Measurements from ENCODE around the gene RENBP.

Gene RENBP

DNA sequence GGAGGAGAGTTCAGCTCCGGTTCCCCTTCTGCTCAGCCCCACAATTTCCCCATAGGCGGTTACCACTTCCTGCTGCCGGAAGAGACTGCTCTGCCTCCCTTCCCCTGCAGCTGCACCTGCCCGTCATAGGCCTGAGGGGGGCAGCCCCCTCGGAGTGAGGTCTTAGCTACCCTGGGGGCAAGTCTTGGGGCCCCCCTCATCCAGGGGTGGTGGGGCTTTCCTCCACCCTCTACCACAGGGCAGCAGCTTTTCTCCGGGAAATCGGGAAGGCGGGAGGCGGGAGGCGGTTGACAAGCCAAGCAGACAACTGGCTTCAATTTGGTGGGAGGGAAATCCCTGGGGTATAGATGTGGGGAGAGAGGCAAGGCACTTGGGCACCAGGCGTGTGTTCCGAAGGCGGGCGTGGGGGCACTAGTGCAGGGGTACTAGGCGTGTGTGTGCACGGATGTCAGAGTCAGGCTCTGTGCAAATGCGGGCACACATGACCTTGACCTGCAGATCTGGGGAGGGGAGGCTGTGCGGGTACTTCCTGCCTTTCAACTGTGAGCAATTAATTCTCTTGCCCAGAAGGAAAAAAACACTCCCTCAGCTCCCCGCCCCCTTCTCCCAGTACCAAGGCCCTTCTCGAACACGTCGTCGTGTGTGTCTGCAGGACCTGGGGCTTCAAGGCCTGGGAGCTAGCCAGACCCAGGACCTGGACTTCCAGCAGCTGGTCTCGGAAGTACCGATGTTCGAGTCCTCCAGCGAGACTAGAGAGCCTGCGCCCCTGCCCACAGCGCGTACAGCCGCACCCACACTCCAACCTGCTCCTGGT is 17.4 kb downstream of the RENBP start (continued):
- TF ChIP-seq ZNF600 (tag by site-specific recombination; IDR thresholded peaks at IDR 0.05) (no peak), ZFP37 (tag by site-specific recombination; IDR thresholded peaks at IDR 0.05) (no peak), ZNF175 (tag by site-specific recombination; IDR thresholded peaks at IDR 0.05) (no peak), KLF10 (tag by site-specific recombination; IDR thresholded peaks at IDR 0.05) (no peak), ZNF354C (tag by site-specific recombination; IDR thresholded peaks at IDR 0.05; ENCODE audit: borderline replicate concordance, low read depth) (no peak), ZNF132 (tag by site-specific recombination; IDR thresholded peaks at IDR 0.05; ENCODE audit: borderline replicate concordance) (no peak), ZNF404 (tag by site-specific recombination; IDR thresholded peaks at IDR 0.05) (no peak), ZNF514 (tag by site-specific recombination; IDR thresholded peaks at IDR 0.05) (no peak), ZSCAN30 (tag by site-specific recombination; IDR thresholded peaks at IDR 0.05) (no peak), SCRT2 (tag by site-specific recombination; IDR thresholded peaks at IDR 0.05) (no peak), ZNF624 (tag by site-specific recombination; IDR thresholded peaks at IDR 0.05) (no peak), ZNF777 (tag by site-specific recombination; IDR thresholded peaks at IDR 0.05; ENCODE audit: borderline replicate concordance) (no peak), ZNF660 (tag by site-specific recombination; IDR thresholded peaks at IDR 0.05) (no peak), YY1 (tag by site-specific recombination; IDR thresholded peaks at IDR 0.05) (no peak), ZBTB7A (tag by site-specific recombination; IDR thresholded peaks at IDR 0.05; ENCODE audit: low read depth) (no peak), ZNF670 (tag by site-specific recombination; IDR thresholded peaks at IDR 0.05; ENCODE audit: low read depth) (no peak), ZNF76 (tag by site-specific recombination; IDR thresholded peaks at IDR 0.05; ENCODE audit: borderline replicate concordance, low read depth) (no peak), ZNF140 (tag by site-specific recombination; IDR thresholded peaks at IDR 0.05) (no peak), KLF8 (tag by site-specific recombination; IDR thresholded peaks at IDR 0.05) (no peak), ZNF610 (tag by site-specific recombination; IDR thresholded peaks at IDR 0.05; ENCODE audit: borderline replicate concordance) (no peak)
- TF ChIP-seq, protein P1, sequence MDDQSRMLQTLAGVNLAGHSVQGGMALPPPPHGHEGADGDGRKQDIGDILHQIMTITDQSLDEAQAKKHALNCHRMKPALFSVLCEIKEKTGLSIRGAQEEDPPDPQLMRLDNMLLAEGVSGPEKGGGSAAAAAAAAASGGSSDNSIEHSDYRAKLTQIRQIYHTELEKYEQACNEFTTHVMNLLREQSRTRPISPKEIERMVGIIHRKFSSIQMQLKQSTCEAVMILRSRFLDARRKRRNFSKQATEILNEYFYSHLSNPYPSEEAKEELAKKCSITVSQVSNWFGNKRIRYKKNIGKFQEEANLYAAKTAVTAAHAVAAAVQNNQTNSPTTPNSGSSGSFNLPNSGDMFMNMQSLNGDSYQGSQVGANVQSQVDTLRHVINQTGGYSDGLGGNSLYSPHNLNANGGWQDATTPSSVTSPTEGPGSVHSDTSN (CRISPR knock-in tag; IDR thresholded peaks at IDR 0.05): no peak
- TF ChIP-seq, protein P2, sequence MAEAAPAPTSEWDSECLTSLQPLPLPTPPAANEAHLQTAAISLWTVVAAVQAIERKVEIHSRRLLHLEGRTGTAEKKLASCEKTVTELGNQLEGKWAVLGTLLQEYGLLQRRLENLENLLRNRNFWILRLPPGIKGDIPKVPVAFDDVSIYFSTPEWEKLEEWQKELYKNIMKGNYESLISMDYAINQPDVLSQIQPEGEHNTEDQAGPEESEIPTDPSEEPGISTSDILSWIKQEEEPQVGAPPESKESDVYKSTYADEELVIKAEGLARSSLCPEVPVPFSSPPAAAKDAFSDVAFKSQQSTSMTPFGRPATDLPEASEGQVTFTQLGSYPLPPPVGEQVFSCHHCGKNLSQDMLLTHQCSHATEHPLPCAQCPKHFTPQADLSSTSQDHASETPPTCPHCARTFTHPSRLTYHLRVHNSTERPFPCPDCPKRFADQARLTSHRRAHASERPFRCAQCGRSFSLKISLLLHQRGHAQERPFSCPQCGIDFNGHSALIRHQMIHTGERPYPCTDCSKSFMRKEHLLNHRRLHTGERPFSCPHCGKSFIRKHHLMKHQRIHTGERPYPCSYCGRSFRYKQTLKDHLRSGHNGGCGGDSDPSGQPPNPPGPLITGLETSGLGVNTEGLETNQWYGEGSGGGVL (tag by site-specific recombination; IDR thresholded peaks at IDR 0.05): peak; percentile 28; the same call in 1 of the 2 replicates
- TF ChIP-seq, protein P3, sequence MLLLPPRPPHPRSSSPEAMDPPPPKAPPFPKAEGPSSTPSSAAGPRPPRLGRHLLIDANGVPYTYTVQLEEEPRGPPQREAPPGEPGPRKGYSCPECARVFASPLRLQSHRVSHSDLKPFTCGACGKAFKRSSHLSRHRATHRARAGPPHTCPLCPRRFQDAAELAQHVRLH (tag by site-specific recombination; IDR thresholded peaks at IDR 0.05): no peak
- TF ChIP-seq, protein P4, sequence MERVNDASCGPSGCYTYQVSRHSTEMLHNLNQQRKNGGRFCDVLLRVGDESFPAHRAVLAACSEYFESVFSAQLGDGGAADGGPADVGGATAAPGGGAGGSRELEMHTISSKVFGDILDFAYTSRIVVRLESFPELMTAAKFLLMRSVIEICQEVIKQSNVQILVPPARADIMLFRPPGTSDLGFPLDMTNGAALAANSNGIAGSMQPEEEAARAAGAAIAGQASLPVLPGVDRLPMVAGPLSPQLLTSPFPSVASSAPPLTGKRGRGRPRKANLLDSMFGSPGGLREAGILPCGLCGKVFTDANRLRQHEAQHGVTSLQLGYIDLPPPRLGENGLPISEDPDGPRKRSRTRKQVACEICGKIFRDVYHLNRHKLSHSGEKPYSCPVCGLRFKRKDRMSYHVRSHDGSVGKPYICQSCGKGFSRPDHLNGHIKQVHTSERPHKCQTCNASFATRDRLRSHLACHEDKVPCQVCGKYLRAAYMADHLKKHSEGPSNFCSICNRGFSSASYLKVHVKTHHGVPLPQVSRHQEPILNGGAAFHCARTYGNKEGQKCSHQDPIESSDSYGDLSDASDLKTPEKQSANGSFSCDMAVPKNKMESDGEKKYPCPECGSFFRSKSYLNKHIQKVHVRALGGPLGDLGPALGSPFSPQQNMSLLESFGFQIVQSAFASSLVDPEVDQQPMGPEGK (tag by site-specific recombination; IDR thresholded peaks at IDR 0.05): 0 out of 2 replicates have a peak, but pooled peaks have one; percentile 13
- TF ChIP-seq, protein P5, sequence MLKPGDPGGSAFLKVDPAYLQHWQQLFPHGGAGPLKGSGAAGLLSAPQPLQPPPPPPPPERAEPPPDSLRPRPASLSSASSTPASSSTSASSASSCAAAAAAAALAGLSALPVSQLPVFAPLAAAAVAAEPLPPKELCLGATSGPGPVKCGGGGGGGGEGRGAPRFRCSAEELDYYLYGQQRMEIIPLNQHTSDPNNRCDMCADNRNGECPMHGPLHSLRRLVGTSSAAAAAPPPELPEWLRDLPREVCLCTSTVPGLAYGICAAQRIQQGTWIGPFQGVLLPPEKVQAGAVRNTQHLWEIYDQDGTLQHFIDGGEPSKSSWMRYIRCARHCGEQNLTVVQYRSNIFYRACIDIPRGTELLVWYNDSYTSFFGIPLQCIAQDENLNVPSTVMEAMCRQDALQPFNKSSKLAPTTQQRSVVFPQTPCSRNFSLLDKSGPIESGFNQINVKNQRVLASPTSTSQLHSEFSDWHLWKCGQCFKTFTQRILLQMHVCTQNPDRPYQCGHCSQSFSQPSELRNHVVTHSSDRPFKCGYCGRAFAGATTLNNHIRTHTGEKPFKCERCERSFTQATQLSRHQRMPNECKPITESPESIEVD (tag by site-specific recombination; IDR thresholded peaks at IDR 0.05): no peak
- TF ChIP-seq, protein P6, sequence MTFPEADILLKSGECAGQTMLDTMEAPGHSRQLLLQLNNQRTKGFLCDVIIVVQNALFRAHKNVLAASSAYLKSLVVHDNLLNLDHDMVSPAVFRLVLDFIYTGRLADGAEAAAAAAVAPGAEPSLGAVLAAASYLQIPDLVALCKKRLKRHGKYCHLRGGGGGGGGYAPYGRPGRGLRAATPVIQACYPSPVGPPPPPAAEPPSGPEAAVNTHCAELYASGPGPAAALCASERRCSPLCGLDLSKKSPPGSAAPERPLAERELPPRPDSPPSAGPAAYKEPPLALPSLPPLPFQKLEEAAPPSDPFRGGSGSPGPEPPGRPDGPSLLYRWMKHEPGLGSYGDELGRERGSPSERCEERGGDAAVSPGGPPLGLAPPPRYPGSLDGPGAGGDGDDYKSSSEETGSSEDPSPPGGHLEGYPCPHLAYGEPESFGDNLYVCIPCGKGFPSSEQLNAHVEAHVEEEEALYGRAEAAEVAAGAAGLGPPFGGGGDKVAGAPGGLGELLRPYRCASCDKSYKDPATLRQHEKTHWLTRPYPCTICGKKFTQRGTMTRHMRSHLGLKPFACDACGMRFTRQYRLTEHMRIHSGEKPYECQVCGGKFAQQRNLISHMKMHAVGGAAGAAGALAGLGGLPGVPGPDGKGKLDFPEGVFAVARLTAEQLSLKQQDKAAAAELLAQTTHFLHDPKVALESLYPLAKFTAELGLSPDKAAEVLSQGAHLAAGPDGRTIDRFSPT (tag by site-specific recombination; IDR thresholded peaks at IDR 0.05): peak; percentile 30
- TF ChIP-seq, protein P7, sequence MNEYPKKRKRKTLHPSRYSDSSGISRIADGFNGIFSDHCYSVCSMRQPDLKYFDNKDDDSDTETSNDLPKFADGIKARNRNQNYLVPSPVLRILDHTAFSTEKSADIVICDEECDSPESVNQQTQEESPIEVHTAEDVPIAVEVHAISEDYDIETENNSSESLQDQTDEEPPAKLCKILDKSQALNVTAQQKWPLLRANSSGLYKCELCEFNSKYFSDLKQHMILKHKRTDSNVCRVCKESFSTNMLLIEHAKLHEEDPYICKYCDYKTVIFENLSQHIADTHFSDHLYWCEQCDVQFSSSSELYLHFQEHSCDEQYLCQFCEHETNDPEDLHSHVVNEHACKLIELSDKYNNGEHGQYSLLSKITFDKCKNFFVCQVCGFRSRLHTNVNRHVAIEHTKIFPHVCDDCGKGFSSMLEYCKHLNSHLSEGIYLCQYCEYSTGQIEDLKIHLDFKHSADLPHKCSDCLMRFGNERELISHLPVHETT (tag by site-specific recombination; IDR thresholded peaks at IDR 0.05): no peak
- TF ChIP-seq, protein P8, sequence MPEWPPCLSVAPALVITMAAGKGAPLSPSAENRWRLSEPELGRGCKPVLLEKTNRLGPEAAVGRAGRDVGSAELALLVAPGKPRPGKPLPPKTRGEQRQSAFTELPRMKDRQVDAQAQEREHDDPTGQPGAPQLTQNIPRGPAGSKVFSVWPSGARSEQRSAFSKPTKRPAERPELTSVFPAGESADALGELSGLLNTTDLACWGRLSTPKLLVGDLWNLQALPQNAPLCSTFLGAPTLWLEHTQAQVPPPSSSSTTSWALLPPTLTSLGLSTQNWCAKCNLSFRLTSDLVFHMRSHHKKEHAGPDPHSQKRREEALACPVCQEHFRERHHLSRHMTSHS (tag by site-specific recombination; IDR thresholded peaks at IDR 0.05): no peak
